ENCODE measurements around the gene SULT1C4. TPM values are rescaled to one million over a fixed set of nuclear protein-coding genes. Genes with fewer than 3 reads are reported as not detected.

SULT1C4 gene
- total RNA-seq, 1 experiment from 2014 or later: 0.96 TPM

DNA sequence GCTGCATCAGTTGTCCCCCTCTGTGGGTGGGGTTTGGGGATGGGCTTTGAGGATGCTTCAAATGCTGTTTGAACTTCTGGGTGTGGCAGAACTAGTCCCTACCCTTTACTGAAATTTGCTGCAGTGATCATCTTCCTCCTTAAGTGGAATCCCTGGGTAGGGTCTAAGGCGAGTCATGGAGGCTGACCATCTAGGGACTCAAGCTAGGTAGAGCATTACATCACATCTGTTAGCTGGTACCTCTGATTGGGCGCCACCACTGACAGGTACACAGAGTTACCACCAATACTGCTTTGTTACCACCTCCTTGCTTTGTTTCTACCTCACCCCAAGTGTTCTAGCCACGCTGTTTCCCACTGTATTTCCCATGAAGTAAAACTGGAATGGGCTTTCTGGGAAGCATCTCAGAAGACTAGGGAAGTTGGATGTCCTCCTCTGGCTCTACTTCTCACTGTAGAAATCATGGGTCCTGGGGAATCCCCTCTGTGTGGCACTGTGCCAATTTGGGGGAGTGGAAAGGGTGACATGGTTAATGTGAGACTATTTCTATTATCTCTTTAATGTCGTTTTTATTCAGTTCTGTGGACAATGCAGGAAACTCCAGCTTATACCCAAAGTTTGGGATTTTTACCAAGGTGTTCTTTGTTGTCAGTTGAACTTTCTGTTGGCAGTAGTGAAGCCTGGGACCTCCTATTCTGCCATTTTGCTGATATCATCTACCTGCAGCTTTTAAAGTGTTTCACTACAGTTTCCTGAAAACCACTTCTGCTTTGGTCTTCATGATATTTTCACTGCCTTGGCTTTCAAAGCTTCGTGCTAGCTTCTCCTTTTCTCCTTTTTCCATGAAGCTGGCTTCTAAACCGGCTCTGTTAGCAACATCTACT lies 14.5 kb upstream of the SULT1C4 start:
- no peak overlapping the region for H2BK120ac ChIP-seq (ENCODE audit: low read depth, low read length, poor library complexity, severe bottlenecking)
- no peak overlapping the region for H2AFZ ChIP-seq (ENCODE audit: low read length)
- no peak for DNase-seq
- Mint-ChIP-seq H3K9me3 (peaks cover 4 to 12% of the 10 kb centered on the region in 2 experiments; a peak in 2 of 5 replicates), H3K4me3 (no peak overlapping the region), H3K27ac (no peak overlapping the region), H3K36me3 (ENCODE audit: insufficient read depth in 1 of 3, low read depth in 3 of 3) (peaks cover 0 to 9% (median 5%) of the 10 kb centered on the region in 3 experiments; a peak in 4 of 7 replicates), H3K27me3 (ENCODE audit: low read depth) (no peaks in the 10 kb centered on the region), H3K4me1 (peaks cover 4 to 7% of the 10 kb centered on the region in 2 experiments; a peak in 3 of 4 replicates)
- H3K27ac ChIP-seq (ENCODE audit: insufficient read length, low read depth, low read length): no peak overlapping the region
- TF ChIP-seq, protein P1, sequence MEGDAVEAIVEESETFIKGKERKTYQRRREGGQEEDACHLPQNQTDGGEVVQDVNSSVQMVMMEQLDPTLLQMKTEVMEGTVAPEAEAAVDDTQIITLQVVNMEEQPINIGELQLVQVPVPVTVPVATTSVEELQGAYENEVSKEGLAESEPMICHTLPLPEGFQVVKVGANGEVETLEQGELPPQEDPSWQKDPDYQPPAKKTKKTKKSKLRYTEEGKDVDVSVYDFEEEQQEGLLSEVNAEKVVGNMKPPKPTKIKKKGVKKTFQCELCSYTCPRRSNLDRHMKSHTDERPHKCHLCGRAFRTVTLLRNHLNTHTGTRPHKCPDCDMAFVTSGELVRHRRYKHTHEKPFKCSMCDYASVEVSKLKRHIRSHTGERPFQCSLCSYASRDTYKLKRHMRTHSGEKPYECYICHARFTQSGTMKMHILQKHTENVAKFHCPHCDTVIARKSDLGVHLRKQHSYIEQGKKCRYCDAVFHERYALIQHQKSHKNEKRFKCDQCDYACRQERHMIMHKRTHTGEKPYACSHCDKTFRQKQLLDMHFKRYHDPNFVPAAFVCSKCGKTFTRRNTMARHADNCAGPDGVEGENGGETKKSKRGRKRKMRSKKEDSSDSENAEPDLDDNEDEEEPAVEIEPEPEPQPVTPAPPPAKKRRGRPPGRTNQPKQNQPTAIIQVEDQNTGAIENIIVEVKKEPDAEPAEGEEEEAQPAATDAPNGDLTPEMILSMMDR (conservative IDR thresholded peaks at IDR 0.05): no peak
- no peak overlapping the region for H4K5ac ChIP-seq (ENCODE audit: insufficient read length, low read depth, low read length)
- H2BK12ac ChIP-seq (ENCODE audit: insufficient read length, low read depth, low read length): no peak overlapping the region
- no peak overlapping the region for H3K23ac ChIP-seq (ENCODE audit: insufficient read length, low read depth, low read length)
- no peak overlapping the region for H3K9ac ChIP-seq (ENCODE audit: extremely low read depth, insufficient read length, low read length)
- no peaks in the 10 kb centered on the region for H3K27me3 ChIP-seq (ENCODE audit: insufficient read depth, low read length)
- no peak overlapping the region for H2AK5ac ChIP-seq (ENCODE audit: insufficient read length, low read length)
- H3K79me2 ChIP-seq (ENCODE audit: insufficient read depth, low read length): no peaks in the 10 kb centered on the region
- H3K9me3 ChIP-seq (ENCODE audit: control insufficient read depth, low read depth, low read length): no peaks in the 10 kb centered on the region
- H3K4me1 ChIP-seq (ENCODE audit: insufficient read depth, low read length): no peaks in the 10 kb centered on the region
- H4K20me1 ChIP-seq (ENCODE audit: control insufficient read depth, insufficient read depth, insufficient read length): no peaks in the 10 kb centered on the region
- no peak overlapping the region for H3K4ac ChIP-seq (ENCODE audit: low read depth, low read length)
- no CpG with 5 or more reads among the region's 6 CpGs for WGBS (ENCODE audit: extremely low coverage, insufficient read length, low lambda C conversion rate)
- no peak overlapping the region for H3K4me2 ChIP-seq (ENCODE audit: insufficient read depth, insufficient read length, low read length)
- no peaks in the 10 kb centered on the region for H3K23me2 ChIP-seq (ENCODE audit: insufficient read length, low read depth, low read length, poor library complexity, severe bottlenecking)
- no peak overlapping the region for H3K18ac ChIP-seq (ENCODE audit: insufficient read length, low read depth, low read length)
- no peak overlapping the region for H3T11ph ChIP-seq (ENCODE audit: low read length)
- H3K79me1 ChIP-seq (ENCODE audit: insufficient read depth, low read depth, low read length, poor library complexity, severe bottlenecking): no peaks in the 10 kb centered on the region
- H4K91ac ChIP-seq (ENCODE audit: insufficient read length, low read depth, low read length): no peak overlapping the region
- H4K8ac ChIP-seq (replicated peaks; ENCODE audit: insufficient read length, low read depth, low read length): no peak overlapping the region
- no peak overlapping the region for H2BK5ac ChIP-seq (ENCODE audit: insufficient read length, low read length)
- H3K14ac ChIP-seq (ENCODE audit: insufficient read depth, low read length): no peak overlapping the region
- no peak overlapping the region for H3K56ac ChIP-seq (ENCODE audit: insufficient read length, low read depth, low read length)
- H2BK15ac ChIP-seq (ENCODE audit: low read depth, low read length): no peak overlapping the region
- H2BK20ac ChIP-seq (ENCODE audit: low read depth, low read length, poor library complexity, severe bottlenecking): no peak overlapping the region

Data from H9 (cell line).